ENCODE results near the gene TJP1.

DNA sequence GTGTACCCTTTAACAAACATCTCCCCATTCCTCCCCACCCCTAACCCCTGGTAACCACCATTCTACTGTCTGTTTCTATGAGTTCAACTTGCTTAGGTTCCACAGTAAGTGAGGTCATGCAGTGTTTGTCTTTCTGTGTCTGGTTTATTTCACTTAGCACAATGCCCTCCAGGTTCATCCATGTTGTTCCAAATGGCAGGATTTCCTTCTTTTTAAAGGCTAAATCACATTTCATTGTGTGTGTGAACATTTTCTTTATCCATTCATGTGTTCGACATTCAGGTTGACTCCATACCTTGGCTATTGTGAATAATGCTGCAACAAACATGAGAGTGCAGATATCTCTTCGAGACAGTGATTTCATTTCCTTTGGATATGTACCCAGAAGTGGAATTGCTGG is 62.7 kb downstream of the TJP1 start:
- TF ChIP-seq, protein P1, sequence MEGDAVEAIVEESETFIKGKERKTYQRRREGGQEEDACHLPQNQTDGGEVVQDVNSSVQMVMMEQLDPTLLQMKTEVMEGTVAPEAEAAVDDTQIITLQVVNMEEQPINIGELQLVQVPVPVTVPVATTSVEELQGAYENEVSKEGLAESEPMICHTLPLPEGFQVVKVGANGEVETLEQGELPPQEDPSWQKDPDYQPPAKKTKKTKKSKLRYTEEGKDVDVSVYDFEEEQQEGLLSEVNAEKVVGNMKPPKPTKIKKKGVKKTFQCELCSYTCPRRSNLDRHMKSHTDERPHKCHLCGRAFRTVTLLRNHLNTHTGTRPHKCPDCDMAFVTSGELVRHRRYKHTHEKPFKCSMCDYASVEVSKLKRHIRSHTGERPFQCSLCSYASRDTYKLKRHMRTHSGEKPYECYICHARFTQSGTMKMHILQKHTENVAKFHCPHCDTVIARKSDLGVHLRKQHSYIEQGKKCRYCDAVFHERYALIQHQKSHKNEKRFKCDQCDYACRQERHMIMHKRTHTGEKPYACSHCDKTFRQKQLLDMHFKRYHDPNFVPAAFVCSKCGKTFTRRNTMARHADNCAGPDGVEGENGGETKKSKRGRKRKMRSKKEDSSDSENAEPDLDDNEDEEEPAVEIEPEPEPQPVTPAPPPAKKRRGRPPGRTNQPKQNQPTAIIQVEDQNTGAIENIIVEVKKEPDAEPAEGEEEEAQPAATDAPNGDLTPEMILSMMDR (IDR thresholded peaks at IDR 0.05): no peak
- TF ChIP-seq POLR2A (IDR thresholded peaks at IDR 0.05): no peak
